SK-N-MC (cell line): ENCODE results near the gene OTUD3.

Experiments used
- DNase-seq: peaks from one replicate; pipeline ENCODE4 v3.0.0-alpha.2; 2011; ENCODE audit warnings: low read depth, low spot score
- H3K27ac ChIP-seq: fragments of 200-600 bp; sonication (generic); 2 replicates; pipeline ENCODE4 v1.5.1; 2016; ENCODE audit warnings: mixed run types
- H3K36me3 ChIP-seq: fragments of 200-600 bp; sonication (generic); 2 replicates; pipeline ENCODE4 v1.6.1; 2017; ENCODE audit warnings: antibody characterized with exemption, low read length, mixed read lengths; ENCODE audit not compliant: insufficient read depth
- H3K4me3 ChIP-seq: fragments of 200-600 bp; sonication (generic); 2 replicates; pipeline ENCODE4 v1.5.1; 2016
- H3K9ac ChIP-seq: fragments of 200-600 bp; sonication (generic); 2 replicates; pipeline ENCODE4 v1.8.0; 2017; ENCODE audit warnings: mixed run types, mixed read lengths; ENCODE audit not compliant: insufficient read length
- H3K9me3 ChIP-seq: fragments of 200-600 bp; sonication (generic); 2 replicates; pipeline ENCODE4 v1.6.1; 2017; ENCODE audit warnings: low read depth, mild to moderate bottlenecking, antibody characterized with exemption, low read length, moderate library complexity, mixed read lengths
- EZH2 ChIP-seq: fragments of 200-600 bp; sonication (generic); IDR thresholded peaks from one replicate; pipeline ENCODE4 v1.6.1; 2017; ENCODE audit warnings: antibody characterized with exemption
- FOXP2 ChIP-seq: optimal IDR thresholded peaks from 2 replicates; pipeline ENCODE3; 2011; ENCODE audit warnings: mild to moderate bottlenecking, moderate library complexity; ENCODE audit not compliant: insufficient read depth; ENCODE audit errors: extremely low read length, control extremely low read depth
- POLR2AphosphoS5 ChIP-seq: IDR thresholded peaks from 2 replicates; pipeline ENCODE4 v1.6.1; 2012; ENCODE audit warnings: mild to moderate bottlenecking, low read depth, low read length, borderline replicate concordance

OTUD3 gene

GRCh38 chr1:19945914-19946313 is 63.7 kb downstream of the OTUD3 start:
- no peak overlapping the region for H3K27ac ChIP-seq
- no peak for DNase-seq
- TF ChIP-seq EZH2 (no peak), POLR2AphosphoS5 (no peak), FOXP2 (no peak)
- H3K4me3 ChIP-seq: no peak overlapping the region
- no peaks in the 10 kb centered on the region for H3K9me3 ChIP-seq
- H3K36me3 ChIP-seq: no peaks in the 10 kb centered on the region
- H3K9ac ChIP-seq: no peak overlapping the region

GRCh38 chr1:19946331-19946751 is 64.1 kb downstream of the OTUD3 start:
- H3K27ac ChIP-seq: no peak overlapping the region
- no peaks in the 10 kb centered on the region for H3K36me3 ChIP-seq
- H3K4me3 ChIP-seq: no peak overlapping the region
- no peak overlapping the region for H3K9ac ChIP-seq
- no peak for DNase-seq
- H3K9me3 ChIP-seq: no peaks in the 10 kb centered on the region
- TF ChIP-seq FOXP2: no peak
- no peak for TF ChIP-seq EZH2
- no peak for TF ChIP-seq POLR2AphosphoS5

GRCh38 chr1:19946971-19947370 is 64.8 kb downstream of the OTUD3 start:
- TF ChIP-seq EZH2 (no peak), POLR2AphosphoS5 (no peak), FOXP2 (no peak)
- Histone ChIP-seq H3K4me3 (no peak overlapping the region), H3K9me3 (no peaks in the 10 kb centered on the region), H3K27ac (no peak overlapping the region), H3K9ac (no peak overlapping the region), H3K36me3 (no peaks in the 10 kb centered on the region)
- DNase-seq: no peak

GRCh38 chr1:19949016-19949415 is 66.8 kb downstream of the OTUD3 start:
- no peak overlapping the region for H3K4me3 ChIP-seq
- no peaks in the 10 kb centered on the region for H3K36me3 ChIP-seq
- TF ChIP-seq EZH2: no peak
- no peak for TF ChIP-seq FOXP2
- no peak for TF ChIP-seq POLR2AphosphoS5
- H3K27ac ChIP-seq: no peak overlapping the region
- no peaks in the 10 kb centered on the region for H3K9me3 ChIP-seq
- no peak for DNase-seq
- no peak overlapping the region for H3K9ac ChIP-seq

- Histone ChIP-seq H3K4me3 (no peak overlapping the region), H3K27ac (no peak overlapping the region), H3K9ac (no peak overlapping the region), H3K9me3 (no peaks in the 10 kb centered on the region), H3K36me3 (no peaks in the 10 kb centered on the region)
- no peak for DNase-seq
- TF ChIP-seq POLR2AphosphoS5 (no peak), EZH2 (no peak), FOXP2 (no peak)
These were observed 71.9 kb downstream of the OTUD3 start for GRCh38 chr1:19954059-19954458.

- no peak overlapping the region for H3K9ac ChIP-seq
- no peaks in the 10 kb centered on the region for H3K9me3 ChIP-seq
- H3K27ac ChIP-seq: no peak overlapping the region
- no peak for DNase-seq
- H3K36me3 ChIP-seq: no peaks in the 10 kb centered on the region
- H3K4me3 ChIP-seq: no peak overlapping the region
- TF ChIP-seq FOXP2 (no peak), EZH2 (no peak), POLR2AphosphoS5 (no peak)
These were observed 73.5 kb downstream of the OTUD3 start for GRCh38 chr1:19955534-19956170.

- H3K4me3 ChIP-seq: no peak overlapping the region
- TF ChIP-seq EZH2 (no peak), POLR2AphosphoS5 (no peak), FOXP2 (no peak)
- no peaks in the 10 kb centered on the region for H3K9me3 ChIP-seq
- DNase-seq: no peak
- no peaks in the 10 kb centered on the region for H3K36me3 ChIP-seq
- H3K9ac ChIP-seq: no peak overlapping the region
- no peak overlapping the region for H3K27ac ChIP-seq
These were observed 75.6 kb downstream of the OTUD3 start for GRCh38 chr1:19957779-19958178.

GRCh38 chr1:19960591-19960990 is 78.4 kb downstream of the OTUD3 start:
- Histone ChIP-seq H3K9ac (no peak overlapping the region), H3K36me3 (no peaks in the 10 kb centered on the region), H3K4me3 (no peak overlapping the region), H3K27ac (no peak overlapping the region), H3K9me3 (no peaks in the 10 kb centered on the region)
- DNase-seq: no peak
- TF ChIP-seq FOXP2 (no peak), POLR2AphosphoS5 (no peak), EZH2 (no peak)
